Prostate gland (tissue), 2 donors: Measurements from ENCODE around the gene IL13. TPM values are rescaled to one million over a fixed set of nuclear protein-coding genes. Genes with fewer than 3 reads are reported as not detected.

ENCODE experiments used
- DNase-seq: peaks from one replicate; pipeline ENCODE4 v3.0.0-alpha.2; 2019; ENCODE audit warnings: low spot score
- H3K27ac ChIP-seq, 2 donors: fragments of 200-600 bp; sonication (generic); 2 replicates each; pipeline ENCODE4 v1.5.1; 2017 to 2019
- H3K27me3 ChIP-seq: fragments of 200-600 bp; sonication (generic); replicated peaks from 2 replicates; pipeline ENCODE4 v1.5.1; 2019; ENCODE audit not compliant: insufficient read depth
- H3K36me3 ChIP-seq, 2 donors: fragments of 200-600 bp; sonication (generic); 1 replicate in 1 of 2; 2 replicates in 1 of 2; pipeline versions ENCODE4 v1.5.1 to v1.8.1; 2017 to 2019
- H3K4me1 ChIP-seq: fragments of 200-600 bp; sonication (generic); replicated peaks from 2 replicates; pipeline ENCODE4 v1.5.1; 2019
- H3K4me3 ChIP-seq, 2 donors: fragments of 200-600 bp; sonication (generic); 2 replicates each; pipeline ENCODE4 v1.5.1; 2017 to 2019
- H3K9me3 ChIP-seq: fragments of 200-600 bp; sonication (generic); 2 replicates; pipeline ENCODE4 v1.5.1; 2017
- POLR2A ChIP-seq: fragments of 450-650 bp; IDR thresholded peaks from one replicate; pipeline ENCODE4 v1.6.1; 2016; ENCODE audit warnings: antibody characterized with exemption, mild to moderate bottlenecking
- POLR2AphosphoS5 ChIP-seq: sonication (generic); formaldehyde crosslinking; IDR thresholded peaks from one replicate; pipeline ENCODE4 v1.6.1; 2017; ENCODE audit warnings: antibody characterized with exemption
- WGBS: methylation state at CpG from one replicate; pipeline ENCODE4 v1.1.5; 2018; 5-methylcytosine and 5-hydroxymethylcytosine counted together
- intact Hi-C: fragments of 100-400 bp; cut with DNase I; formaldehyde crosslinking; loops from one replicate; pipeline ENCODE4 v1.14.2; 2022
- total RNA-seq, 2 donors: library from RNA; depleted of rRNA; stranded (reverse); fragments of >200 nt; gene quantifications; one replicate each; pipeline ENCODE4 v1.1.0, GENCODE V29; 2016
- TF ChIP-seq, protein P1 (sequence below), 4 experiments: fragments of 200-600 bp in 2 of 4; fragments of 450-650 bp in 2 of 4; sonication (generic) in 2 of 4; IDR thresholded peaks; 1 replicate in 3 of 4; 2 replicates in 1 of 4; pipeline ENCODE4 v1.5.1; 2016 to 2019; ENCODE audit warnings: antibody characterized with exemption in 4 of 4, mild to moderate bottlenecking in 2 of 4, moderate library complexity in 2 of 4

Gene IL13
- total RNA-seq, 2 donors from 2014 or later, result 2.3 TPM; not detected in 1

DNA sequence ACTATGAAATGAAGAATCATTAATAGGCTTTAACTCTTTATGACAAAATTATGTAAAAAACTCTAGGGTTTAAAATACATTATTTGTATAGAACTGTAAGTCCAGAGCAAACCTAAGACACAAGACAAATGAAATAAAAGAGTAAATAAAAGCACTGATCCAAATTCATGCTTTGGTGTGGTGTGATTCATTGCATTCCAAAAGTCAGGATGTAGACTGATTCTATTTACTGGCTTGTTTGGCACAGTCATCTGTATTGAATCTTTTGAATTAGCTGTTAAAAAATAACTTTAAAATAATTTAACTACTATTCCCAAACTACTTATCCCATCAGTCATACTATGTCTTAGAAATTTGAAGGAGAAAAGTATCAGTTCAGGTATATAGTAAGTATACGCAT, 46.9 kb downstream of the IL13 start:
- Histone ChIP-seq H3K4me3 (no peak overlapping the region), H3K36me3 (no peaks in the 10 kb centered on the region), H3K27ac (no peak overlapping the region), H3K27me3 (no peaks in the 10 kb centered on the region), H3K4me1 (no peaks in the 10 kb centered on the region), H3K9me3 (no peaks in the 10 kb centered on the region)
- intact Hi-C loops, result no loop called here
- TF ChIP-seq POLR2AphosphoS5 (no peak), POLR2A (no peak)
- TF ChIP-seq, protein P1, sequence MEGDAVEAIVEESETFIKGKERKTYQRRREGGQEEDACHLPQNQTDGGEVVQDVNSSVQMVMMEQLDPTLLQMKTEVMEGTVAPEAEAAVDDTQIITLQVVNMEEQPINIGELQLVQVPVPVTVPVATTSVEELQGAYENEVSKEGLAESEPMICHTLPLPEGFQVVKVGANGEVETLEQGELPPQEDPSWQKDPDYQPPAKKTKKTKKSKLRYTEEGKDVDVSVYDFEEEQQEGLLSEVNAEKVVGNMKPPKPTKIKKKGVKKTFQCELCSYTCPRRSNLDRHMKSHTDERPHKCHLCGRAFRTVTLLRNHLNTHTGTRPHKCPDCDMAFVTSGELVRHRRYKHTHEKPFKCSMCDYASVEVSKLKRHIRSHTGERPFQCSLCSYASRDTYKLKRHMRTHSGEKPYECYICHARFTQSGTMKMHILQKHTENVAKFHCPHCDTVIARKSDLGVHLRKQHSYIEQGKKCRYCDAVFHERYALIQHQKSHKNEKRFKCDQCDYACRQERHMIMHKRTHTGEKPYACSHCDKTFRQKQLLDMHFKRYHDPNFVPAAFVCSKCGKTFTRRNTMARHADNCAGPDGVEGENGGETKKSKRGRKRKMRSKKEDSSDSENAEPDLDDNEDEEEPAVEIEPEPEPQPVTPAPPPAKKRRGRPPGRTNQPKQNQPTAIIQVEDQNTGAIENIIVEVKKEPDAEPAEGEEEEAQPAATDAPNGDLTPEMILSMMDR (IDR thresholded peaks at IDR 0.05), result no peak
- DNase-seq, result no peak
- WGBS, result 96% methylated on average over 1 of the region's 1 CpG

DNA sequence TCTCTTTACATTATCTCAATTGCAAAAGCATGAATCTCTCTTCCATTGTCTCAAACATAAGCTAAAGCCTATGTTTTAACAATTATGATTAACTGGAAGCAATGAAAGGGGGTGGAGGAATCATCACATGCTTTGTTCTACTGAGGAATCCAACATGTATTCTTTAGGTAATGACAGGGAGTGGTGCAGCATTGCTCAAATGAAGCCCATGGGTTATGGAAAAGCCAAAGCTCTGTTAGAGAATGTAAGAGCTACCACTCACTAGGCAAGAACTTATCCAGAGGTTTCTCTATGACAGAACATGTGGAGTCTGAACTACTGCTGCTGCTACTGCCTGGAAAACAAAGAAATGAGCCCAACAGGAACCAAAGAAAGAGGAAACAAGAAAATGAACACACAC, 50.7 kb downstream of the IL13 start:
- no peak overlapping the region for H3K27ac ChIP-seq

More for the DNA sequence above, 50.7 kb downstream of the IL13 start:
- no peaks in the 10 kb centered on the region for H3K9me3 ChIP-seq
- TF ChIP-seq, protein P1 (IDR thresholded peaks at IDR 0.05), result no peak
- TF ChIP-seq POLR2AphosphoS5 (no peak), POLR2A (no peak)
- no peaks in the 10 kb centered on the region for H3K27me3 ChIP-seq
- no peak for DNase-seq
- no peaks in the 10 kb centered on the region for H3K36me3 ChIP-seq
- H3K4me1 ChIP-seq, result no peaks in the 10 kb centered on the region
- intact Hi-C loops, result no loop called here
- no peak overlapping the region for H3K4me3 ChIP-seq

Other genes with a start within 250 kb of the IL13 start
- gene IRF1, start 167.4 kb upstream of the IL13 start, total RNA-seq, result 10 to 100 TPM; 42.2 to 47.0 TPM
- not detected for gene IL5, start 114.7 kb upstream of the IL13 start, total RNA-seq
- 10 to 100 TPM; 20.2 to 37.0 TPM for gene RAD50, start 101.2 kb upstream of the IL13 start, total RNA-seq
- gene IL4, start 15.8 kb downstream of the IL13 start, total RNA-seq, result not detected
- 10 to 100 TPM in 1 of 2 donors, 1 to 10 TPM in 1; 5.9 to 14.0 TPM for gene KIF3A, start 79.4 kb downstream of the IL13 start, total RNA-seq
- 1 to 10 TPM in 1 of 2 donors, not detected in 1; 5.9 TPM for gene CCNI2, start 89.3 kb downstream of the IL13 start, total RNA-seq
- 10 to 100 TPM; 27.7 to 38.5 TPM for gene SEPTIN8, start 119.1 kb downstream of the IL13 start, total RNA-seq
- gene SOWAHA, start 155.1 kb downstream of the IL13 start, total RNA-seq, result 10 to 100 TPM in 1 of 2 donors, 1 to 10 TPM in 1; 4.1 to 16.7 TPM
- 100 to 1,000 TPM in 1 of 2 donors, 10 to 100 TPM in 1; 62.1 to 364 TPM for gene SHROOM1, start 172.5 kb downstream of the IL13 start, total RNA-seq
- 1 to 10 TPM in 1 of 2 donors, under 1 TPM in 1; 0.09 to 3.2 TPM for gene GDF9, start 208.3 kb downstream of the IL13 start, total RNA-seq
- 100 to 1,000 TPM; 201 to 223 TPM for gene UQCRQ, start 208.5 kb downstream of the IL13 start, total RNA-seq
- 1 to 10 TPM in 1 of 2 donors, under 1 TPM in 1; 0.32 to 1.4 TPM for gene LEAP2, start 215.5 kb downstream of the IL13 start, total RNA-seq